ENCODE data around the gene PSMB5.
A peak's percentile ranks its signal among the peaks of the same experiment; 100 is the strongest.

PSMB5 gene

DNA sequence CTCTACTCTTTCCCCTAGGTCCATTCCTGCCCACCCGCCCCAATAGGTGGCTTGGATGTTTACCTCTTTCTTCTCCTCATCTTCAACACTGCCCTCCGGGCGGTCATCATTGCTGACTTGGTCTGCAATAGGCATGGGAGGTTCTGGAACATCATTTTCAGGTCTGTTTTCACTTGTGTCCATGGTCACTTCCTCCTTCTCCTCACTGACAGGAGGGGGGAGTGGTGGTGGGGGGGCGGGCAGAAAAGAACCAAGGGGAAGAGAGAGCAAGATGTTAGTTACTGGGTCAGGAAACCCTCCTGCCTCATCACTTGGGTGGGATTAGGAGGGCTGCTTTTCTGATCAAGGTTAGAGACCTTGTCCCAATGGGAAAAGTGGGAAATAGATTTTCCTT, 34.7 kb upstream of the PSMB5 start:
- peak overlapping the region; percentile 26 for H3K4me3 ChIP-seq (ENCODE audit: low read depth, low read length)
- ChIA-PET CTCF (interaction anchor here (0.6 to 31.7 kb wide), 43 partner anchors 9 to 549 kb away, joined by 3 to 1423 read pairs (median 7); partner anchors contain the start of genes ACIN1, AJUBA, C14orf119 and CDH24), POLR2A (interaction anchor here (0.6 to 1.6 kb wide), 7 partner anchors 9 to 115 kb away, joined by 3 to 25 read pairs (median 4); partner anchors contain the start of genes ACIN1, C14orf119 and CDH24)
- TF ChIP-seq, protein P1, sequence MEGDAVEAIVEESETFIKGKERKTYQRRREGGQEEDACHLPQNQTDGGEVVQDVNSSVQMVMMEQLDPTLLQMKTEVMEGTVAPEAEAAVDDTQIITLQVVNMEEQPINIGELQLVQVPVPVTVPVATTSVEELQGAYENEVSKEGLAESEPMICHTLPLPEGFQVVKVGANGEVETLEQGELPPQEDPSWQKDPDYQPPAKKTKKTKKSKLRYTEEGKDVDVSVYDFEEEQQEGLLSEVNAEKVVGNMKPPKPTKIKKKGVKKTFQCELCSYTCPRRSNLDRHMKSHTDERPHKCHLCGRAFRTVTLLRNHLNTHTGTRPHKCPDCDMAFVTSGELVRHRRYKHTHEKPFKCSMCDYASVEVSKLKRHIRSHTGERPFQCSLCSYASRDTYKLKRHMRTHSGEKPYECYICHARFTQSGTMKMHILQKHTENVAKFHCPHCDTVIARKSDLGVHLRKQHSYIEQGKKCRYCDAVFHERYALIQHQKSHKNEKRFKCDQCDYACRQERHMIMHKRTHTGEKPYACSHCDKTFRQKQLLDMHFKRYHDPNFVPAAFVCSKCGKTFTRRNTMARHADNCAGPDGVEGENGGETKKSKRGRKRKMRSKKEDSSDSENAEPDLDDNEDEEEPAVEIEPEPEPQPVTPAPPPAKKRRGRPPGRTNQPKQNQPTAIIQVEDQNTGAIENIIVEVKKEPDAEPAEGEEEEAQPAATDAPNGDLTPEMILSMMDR (IDR thresholded peaks at IDR 0.05; ENCODE audit: insufficient read depth, low read length, missing control alignments) = no peak
- no peak for DNase-seq (ENCODE audit: low read depth, low spot score)

DNA sequence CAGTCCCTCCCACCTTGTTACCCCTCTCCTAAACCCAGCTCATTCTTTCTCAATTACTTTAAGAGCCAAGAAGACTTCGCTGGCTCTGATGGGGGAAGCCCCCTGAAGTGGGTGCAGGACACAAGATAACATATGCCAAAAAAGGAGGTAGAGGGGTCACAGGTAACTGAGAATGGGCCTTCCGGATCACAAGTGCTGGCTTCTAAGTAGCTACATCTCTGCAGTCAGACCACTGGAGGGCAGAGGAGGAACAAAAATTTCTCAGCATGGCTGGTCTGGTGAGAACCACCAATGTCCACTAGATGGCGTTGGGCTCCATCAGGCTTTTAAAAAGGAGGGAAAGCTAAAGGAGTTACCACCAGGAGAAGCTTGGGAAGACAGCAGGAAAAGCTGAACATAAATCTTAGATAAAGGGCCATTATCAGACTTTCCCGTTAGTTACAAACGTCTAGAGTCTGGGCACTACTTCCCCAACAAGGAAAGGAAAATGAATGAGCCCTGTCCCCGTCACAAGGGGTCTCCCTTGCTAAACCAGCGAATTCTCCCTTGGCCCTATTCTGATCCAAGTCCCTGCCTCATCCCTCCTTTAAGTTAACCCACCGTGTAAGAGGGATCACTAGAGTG, 34.2 kb upstream of the PSMB5 start:
- peak; percentile 61 for DNase-seq (ENCODE audit: low read depth, low spot score)
- POLR2A ChIA-PET = interaction anchor here (0.6 to 1.6 kb wide), 8 partner anchors 8 to 115 kb away, joined by 3 to 25 read pairs (median 4); partner anchors contain the start of genes ACIN1, C14orf119 and CDH24
- TF ChIP-seq, protein P1 (IDR thresholded peaks at IDR 0.05; ENCODE audit: insufficient read depth, low read length, missing control alignments) = peak; percentile 92
- H3K4me3 ChIP-seq (ENCODE audit: low read depth, low read length) = peak overlapping the region; percentile 39
- CTCF ChIA-PET = interaction anchor here (0.6 to 31.7 kb wide), 50 partner anchors 9 to 549 kb away, joined by 3 to 1423 read pairs (median 5); partner anchors contain the start of genes ACIN1, AJUBA, C14orf119 and CDH24

DNA sequence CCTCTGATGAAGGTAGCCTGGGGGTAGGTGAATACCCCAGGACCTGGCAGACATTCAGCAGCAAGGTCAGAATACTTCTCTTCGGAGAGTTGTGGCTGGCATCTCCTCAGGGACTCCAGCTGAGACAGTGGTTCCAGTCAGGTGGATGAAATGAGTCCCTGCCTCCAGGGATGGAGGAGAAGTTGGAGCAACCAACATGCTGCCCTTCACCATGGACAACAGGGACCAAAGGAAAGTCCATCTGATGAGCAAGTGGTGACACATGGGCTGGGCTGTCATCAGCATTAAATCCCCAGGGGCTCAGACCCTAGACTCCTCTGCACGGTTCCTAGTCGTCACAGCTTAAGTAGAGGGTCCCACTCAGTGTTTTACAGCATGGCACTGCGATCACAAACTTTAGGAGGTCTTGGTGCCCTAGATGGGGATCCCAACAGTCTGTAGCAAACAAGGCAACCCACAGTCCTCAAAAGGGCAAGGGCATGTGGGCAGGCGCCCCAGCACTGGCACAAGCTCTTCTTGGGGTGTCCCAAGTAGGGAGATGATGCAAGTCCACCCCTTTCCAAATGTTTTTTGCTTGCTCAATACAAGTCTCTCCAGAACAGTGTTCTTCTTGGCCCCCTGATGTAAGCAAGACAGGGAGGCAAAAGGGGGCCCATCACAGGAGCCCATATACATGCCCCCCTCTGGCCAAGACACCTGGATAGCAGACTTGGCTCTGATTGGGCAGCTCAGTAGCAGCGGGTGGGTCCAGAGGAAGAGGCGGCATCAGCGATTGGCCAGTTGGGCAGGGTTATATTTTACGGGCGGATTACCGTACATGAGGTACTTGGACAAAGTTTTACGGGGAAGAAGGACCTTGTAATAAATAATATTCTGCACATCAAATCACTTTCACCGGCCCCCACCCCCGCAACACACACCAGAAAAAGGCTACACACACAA, 33.4 kb upstream of the PSMB5 start:
- ChIA-PET POLR2A (interaction anchor here (0.9 to 1.6 kb wide), 5 partner anchors 10 to 41 kb away, joined by 3 to 25 read pairs (median 4); partner anchors contain the start of genes ACIN1, C14orf119 and CDH24), CTCF (interaction anchor here (0.8 to 31.7 kb wide), 46 partner anchors 9 to 548 kb away, joined by 3 to 1423 read pairs (median 6); partner anchors contain the start of genes ACIN1, AJUBA, C14orf119 and CDH24)
- peak overlapping the region; percentile 39 for H3K4me3 ChIP-seq (ENCODE audit: low read depth, low read length)
- DNase-seq (ENCODE audit: low read depth, low spot score) = no peak
- TF ChIP-seq, protein P1 (IDR thresholded peaks at IDR 0.05; ENCODE audit: insufficient read depth, low read length, missing control alignments) = no peak

DNA sequence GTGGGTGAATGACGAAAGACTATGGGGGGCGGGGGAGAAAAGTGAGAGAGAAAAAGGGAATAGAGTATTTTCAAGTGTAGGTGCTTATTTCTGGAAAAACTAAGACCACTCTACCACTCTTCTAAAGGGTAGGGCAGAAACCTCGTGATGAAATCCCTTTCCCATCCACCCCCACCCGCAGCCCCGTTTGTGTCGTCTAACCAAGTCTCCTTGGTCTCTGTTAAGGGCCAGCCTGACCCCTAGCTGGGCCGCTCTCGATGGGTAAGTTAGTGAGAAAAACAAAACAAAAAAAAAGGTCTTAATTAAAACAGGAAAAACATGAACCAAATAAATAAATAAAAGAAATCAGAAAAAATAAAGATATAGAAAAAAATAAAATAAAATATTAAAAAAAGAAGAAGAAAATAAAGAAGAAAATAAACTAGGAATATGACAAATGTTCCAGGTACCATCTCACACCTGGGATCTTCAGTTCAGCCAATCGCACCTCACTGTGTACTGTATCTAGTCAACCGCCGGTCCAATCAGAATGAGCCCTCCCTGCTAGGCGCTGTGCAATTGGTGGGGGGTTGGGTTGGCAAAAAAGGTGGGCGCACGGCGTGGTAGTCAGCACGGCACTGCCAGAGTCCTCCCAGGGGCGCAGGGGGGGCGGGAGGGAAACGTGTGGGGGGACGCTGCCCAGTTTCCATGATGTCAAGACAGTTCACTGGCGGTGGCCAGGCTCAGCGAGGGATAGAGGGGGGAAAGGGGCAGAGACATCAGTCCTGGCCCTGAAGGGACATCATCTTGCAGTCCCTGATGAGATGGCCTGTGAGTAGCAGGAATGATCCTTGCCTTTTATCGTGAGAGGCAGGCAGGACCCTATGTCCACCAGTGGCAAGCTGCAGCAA, 32.4 kb upstream of the PSMB5 start:
- ChIA-PET POLR2A (no interaction called here), CTCF (interaction anchor here (1.5 to 31.7 kb wide), 17 partner anchors 8 to 137 kb away, joined by 4 to 1423 read pairs (median 26); partner anchors contain the start of genes ACIN1, AJUBA, C14orf119 and CDH24)
- DNase-seq (ENCODE audit: low read depth, low spot score) = no peak
- TF ChIP-seq, protein P1 (IDR thresholded peaks at IDR 0.05; ENCODE audit: insufficient read depth, low read length, missing control alignments) = no peak
- no peak overlapping the region for H3K4me3 ChIP-seq (ENCODE audit: low read depth, low read length)

DNA sequence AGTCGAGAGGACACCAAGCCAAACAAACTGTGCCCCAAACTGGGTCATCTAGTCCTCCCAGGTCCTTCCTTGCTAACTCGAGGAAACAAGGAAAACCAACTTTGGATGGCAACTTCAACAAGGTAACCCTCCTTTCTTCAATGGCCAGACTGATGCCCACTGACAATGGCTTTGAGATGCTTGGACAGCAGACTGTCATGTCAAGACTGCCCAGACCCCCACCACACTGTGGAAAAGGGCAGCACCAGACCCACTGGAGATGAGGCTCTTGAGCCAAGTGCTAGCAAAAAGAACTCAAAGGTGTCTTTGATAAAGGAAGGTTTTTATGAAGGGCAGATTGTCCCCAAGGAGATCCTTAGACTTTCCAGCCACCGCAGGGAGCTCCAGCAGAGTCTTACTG, 31.7 kb upstream of the PSMB5 start:
- ChIA-PET CTCF (interaction anchor here (3.1 to 31.7 kb wide), 7 partner anchors 7 to 80 kb away, joined by 26 to 1423 read pairs (median 86); partner anchors contain the start of genes AJUBA and CDH24), POLR2A (no interaction called here)
- no peak for DNase-seq (ENCODE audit: low read depth, low spot score)
- no peak overlapping the region for H3K4me3 ChIP-seq (ENCODE audit: low read depth, low read length)
- TF ChIP-seq, protein P1 (IDR thresholded peaks at IDR 0.05; ENCODE audit: insufficient read depth, low read length, missing control alignments) = no peak

Measured in AG04449 (cell line).